HG03521 (cell line): Measurements from ENCODE around the gene MOCOS.
"Not testable (repeated sequence)": the region's sequence is repeated elsewhere in the genome, so short reads cannot be mapped to it uniquely, and the experiment has no call there.

ENCODE experiments used
- ATAC-seq: cut with Tn5 transposase; IDR thresholded peaks from one replicate; pipeline ENCODE4 v1.9.1; 2021; ENCODE audit warnings: mild to moderate bottlenecking, moderate library complexity; ENCODE audit not compliant: unreplicated experiment

The MOCOS gene, protein sequence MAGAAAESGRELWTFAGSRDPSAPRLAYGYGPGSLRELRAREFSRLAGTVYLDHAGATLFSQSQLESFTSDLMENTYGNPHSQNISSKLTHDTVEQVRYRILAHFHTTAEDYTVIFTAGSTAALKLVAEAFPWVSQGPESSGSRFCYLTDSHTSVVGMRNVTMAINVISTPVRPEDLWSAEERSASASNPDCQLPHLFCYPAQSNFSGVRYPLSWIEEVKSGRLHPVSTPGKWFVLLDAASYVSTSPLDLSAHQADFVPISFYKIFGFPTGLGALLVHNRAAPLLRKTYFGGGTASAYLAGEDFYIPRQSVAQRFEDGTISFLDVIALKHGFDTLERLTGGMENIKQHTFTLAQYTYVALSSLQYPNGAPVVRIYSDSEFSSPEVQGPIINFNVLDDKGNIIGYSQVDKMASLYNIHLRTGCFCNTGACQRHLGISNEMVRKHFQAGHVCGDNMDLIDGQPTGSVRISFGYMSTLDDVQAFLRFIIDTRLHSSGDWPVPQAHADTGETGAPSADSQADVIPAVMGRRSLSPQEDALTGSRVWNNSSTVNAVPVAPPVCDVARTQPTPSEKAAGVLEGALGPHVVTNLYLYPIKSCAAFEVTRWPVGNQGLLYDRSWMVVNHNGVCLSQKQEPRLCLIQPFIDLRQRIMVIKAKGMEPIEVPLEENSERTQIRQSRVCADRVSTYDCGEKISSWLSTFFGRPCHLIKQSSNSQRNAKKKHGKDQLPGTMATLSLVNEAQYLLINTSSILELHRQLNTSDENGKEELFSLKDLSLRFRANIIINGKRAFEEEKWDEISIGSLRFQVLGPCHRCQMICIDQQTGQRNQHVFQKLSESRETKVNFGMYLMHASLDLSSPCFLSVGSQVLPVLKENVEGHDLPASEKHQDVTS

DNA sequence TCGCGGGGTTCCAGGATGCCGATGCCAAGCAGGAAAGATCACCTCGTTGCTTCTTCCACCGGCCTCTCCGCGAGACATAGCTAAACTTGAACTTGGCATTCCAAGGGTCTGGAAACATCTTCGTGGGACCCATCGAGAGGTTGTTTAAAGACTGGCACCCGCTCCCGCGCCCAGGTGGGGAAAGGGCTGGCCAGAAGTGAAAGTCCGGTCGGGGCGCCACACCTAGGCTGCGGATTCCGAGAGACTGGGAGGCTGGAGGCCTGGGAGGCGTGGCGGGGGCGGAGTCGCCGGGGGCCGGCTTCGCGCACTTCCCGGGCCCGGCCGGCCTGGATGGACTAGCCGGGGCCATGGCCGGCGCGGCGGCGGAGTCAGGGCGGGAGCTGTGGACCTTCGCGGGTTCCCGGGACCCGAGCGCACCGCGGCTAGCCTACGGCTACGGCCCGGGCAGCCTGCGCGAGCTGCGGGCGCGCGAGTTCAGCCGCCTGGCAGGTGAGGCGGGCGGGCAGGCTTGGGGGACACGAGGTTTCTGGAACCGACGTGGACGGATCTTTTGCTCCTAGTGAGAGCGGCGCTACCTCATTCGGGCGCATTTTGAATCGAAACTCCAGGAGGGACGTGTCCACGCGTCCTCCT lies at the start of gene MOCOS:
Gene MOCOS, plus strand, starts transcription at position 305 of the 633 bp plus-strand sequence. Its CDS starts 43 bp downstream, at position 348.
- ATAC-seq = peak; percentile 69

DNA sequence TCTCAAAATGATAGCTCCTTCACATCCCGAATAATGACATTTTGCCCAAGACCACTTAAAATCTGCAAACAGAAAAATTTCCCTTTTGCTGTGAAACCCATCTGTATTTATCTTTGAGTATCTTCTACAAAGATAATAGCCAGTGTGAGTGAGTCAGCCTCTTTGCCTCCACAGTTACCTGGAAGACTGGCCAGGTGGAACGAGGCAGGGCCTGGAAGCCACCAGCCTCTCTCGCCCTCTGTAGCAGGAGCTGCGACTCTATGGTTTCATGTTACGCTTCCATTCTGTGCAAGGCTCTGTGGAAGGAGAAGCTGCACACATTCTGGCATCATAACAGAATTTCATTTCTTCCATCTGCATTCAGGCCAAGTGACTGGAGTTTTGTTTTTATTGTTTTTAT lies 48.1 kb upstream of the MOCOS start:
- no peak for ATAC-seq

DNA sequence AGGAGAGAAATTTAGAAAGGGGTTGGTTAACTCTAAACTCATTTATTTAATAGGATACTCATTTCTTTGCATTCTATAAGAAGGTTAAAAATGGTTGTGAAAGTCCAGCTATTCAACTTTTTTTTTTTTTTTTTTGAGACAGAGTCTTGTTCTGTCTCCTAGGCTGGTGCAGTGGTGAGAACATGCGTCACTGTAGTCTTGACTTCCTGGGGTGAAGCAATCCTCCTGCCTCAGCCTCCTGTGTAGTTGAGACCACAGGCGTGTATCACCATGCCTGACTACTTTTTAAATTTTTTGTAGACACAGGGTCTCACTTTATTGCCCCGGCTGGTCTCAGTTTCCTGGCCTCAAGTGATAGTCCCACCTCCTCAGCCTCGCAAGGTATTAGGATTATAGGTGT lies 45.7 kb upstream of the MOCOS start:
- ATAC-seq = no peak

DNA sequence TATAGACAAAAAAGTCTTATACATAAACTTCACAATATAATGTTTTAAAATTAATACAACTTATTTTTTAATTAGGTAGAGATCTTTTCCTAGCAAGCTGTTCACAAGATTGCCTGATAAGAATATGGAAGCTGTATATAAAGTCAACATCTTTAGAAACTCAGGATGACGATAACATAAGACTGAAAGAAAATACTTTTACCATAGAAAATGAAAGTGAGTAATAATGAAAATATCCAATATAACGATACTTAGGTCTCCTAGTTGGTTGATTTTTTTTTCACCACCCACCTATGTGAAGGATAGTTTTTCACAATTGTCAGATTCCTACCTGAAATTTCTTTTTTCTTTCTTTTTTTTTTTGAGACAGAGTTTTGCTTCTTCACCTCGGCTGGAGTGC lies 44.5 kb upstream of the MOCOS start:
- no peak for ATAC-seq

DNA sequence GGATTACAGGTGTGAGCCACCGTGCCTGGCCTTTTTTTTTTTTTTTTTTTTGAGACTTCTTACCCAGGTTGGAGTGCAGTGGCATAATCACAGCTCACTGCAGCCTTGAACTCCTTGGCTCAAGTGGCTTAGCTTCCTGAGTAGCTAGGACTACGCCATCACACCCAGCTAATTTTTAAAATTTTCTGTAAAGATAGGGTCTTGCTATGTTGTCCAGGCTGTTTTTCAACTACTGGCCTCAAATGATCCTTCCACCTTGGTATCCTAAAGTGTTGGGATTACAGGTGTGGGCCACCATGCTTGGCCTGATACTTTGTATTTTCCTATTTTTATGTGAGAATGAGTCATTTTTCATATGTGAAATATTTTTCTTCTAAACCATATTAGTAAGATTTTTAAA lies 43.9 kb upstream of the MOCOS start:
- no peak for ATAC-seq

DNA sequence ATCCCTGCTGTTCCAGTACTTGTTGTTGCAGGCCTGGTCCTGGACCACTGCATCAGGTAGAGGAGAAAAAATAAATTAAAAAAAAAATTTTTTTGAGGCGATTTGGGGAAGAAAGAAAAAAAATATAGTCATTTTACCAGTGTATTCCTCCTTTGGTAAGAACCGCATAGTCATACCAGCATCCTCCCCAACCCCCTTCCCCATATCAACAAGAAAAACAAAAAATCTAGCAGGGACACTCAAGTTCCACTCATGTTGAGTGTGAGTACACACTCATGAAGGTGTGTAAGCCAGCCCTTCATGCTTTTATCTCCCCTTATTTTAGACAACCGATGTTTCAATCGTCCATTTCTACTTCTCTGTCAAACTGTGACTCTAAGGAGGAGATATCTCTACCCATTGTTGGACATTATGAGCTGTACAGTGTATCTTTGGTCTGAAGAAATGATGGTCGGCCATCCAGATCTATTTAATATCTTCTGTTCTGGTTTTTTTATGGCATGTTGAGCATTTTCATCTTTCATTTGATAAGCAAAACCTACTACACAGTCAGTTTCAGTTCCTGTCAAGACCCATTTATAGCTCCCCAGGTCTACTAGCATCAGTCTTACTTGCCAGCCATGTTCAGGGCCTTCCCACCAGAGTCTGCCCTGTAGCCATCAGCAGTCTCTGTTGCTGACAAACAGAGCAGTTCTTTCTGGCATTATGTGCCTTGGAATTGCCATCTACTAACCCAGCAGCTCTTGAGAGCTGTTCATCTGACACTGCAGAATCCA lies 37.6 kb upstream of the MOCOS start:
- ATAC-seq = peak; percentile 96

DNA sequence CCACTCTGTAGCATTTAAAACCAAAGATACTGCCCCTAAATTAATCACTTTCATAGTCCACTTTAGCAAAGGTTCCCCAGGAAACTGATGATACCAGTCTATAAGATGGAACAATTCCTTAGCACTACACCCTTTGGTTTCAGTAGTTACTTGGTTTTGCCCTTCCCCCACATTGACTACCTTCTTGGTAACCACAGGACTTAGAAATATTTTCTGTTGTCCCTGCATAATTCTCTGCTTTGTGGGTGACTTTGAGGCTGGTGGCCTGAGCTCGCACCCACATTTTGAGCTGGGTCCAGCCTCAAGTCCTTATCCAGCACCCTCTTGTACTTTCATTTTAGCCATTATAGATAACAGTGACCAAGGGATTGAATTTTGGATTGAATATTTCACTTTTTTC lies 34.5 kb upstream of the MOCOS start:
- no peak for ATAC-seq

DNA sequence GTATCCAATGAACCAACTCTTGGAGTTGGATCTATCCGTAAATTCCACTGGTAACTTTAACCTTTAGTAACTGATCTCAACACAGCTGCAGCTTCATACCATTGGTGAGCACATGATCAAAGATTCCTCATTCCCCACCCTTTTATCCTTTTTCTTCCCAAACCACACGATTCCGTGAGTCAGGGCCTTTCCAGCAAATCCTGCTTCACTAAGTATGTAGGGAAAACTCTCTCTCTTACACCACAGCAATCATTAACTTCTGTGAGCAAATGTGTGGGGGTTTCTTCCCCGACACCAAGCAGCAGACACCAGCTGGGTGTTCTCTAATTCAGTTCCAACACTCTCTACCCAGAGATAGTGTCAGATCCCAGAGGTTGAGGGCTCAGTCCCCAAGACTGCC lies 34.1 kb upstream of the MOCOS start:
- ATAC-seq = no peak

DNA sequence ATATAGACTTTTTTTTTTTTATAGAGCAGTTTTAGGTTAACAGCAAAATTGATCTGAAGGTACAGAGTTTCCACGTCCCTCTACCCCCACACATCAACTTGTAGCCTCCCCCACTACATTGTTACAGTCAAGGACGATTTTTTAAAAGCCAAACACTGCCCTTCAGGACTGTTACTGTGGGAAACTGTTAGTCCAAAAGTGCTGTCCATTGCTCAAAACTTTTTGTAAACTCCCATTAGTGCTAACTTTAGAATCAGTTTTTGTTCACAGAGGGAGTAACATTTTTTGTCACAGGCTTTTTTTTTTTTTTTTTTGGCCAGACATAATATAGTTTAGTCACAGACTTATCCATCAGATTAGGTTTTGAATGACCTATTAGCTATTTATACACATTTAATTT lies 33.5 kb upstream of the MOCOS start:
- no peak for ATAC-seq

DNA sequence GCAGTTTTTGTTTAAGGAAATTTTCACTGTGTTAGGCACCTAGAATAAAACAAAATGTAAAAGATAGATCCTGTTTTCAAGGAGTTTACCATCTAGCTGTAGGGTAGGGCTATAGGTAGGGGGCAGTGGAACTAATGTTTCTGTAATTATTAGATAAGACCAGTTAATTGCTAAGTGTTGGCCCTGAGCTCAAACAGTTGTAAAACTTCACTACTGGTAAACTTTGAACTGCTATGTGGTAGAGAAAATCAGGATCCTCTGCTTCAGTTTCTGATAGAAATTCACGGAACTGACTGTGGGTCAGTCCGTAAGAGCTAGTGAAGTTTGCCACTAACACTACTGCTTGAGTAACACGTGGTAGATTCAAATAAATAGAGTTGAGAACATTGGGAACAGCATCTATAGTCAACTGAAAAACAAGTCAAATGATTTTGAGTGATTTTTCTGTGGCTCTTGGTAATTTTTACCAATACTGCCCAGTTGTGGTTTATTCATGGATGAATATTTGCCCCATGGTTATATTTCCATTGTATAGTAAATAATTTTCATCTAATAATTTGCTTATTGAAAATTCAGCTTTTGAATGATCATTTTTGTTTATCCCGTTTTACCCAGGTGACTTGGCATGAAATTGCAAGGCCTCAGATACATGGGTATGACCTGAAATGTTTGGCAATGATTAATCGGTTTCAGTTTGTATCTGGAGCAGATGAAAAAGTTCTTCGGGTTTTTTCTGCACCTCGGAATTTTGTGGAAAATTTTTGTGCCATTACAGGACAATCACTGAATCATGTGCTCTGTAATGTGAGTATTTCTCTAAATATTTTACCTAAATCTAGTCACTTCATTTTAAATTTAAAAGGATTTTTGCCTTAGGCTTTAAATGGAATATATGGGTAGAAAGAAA lies 31.2 kb upstream of the MOCOS start:
- ATAC-seq = no peak

DNA sequence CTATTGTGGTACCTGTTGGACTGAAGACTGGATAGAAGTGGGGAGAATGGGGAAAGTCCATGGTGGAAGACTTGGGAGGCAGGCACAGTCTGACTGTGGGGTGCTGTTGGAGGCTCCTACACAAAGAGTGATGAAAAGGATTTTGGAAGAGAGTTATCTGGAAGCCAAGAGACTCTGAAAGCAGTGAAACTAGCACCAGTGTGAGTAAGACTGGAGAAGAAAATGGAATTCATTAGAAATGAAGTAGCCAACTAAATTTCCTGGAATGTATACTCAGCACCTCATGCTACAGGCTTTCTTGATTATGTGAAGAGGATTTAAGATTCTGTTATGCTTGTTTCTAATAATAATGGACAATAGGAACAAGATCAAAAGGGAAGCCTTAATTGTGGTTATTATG lies 29.9 kb upstream of the MOCOS start:
- ATAC-seq = no peak

DNA sequence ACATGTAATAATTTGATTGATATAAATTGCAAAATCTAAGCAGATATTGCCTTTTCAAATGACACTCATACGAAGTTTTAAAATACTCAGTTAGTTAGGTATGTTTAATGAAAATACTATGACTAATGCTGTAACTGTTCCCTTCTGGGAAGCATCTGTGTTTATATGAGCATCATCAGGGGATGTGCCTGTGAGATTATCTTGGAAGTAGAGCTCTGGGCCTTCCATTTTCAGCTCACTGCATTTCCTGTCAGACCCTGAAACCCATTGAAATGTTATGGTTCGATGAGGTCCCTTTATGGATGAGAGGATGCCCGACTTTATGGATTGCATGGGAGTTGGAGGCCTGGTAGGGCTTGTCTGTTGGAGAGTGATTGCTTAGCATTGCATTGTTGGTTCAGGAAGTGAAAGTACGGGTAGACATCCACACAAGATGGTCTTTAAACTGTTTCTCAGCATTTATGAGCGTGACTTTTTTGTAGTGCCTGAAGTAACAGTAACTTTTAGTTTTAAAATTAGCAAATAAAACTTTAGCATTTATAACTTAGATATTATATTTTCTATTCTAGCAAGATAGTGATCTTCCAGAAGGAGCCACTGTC lies 28.9 kb upstream of the MOCOS start:
- ATAC-seq = no peak

DNA sequence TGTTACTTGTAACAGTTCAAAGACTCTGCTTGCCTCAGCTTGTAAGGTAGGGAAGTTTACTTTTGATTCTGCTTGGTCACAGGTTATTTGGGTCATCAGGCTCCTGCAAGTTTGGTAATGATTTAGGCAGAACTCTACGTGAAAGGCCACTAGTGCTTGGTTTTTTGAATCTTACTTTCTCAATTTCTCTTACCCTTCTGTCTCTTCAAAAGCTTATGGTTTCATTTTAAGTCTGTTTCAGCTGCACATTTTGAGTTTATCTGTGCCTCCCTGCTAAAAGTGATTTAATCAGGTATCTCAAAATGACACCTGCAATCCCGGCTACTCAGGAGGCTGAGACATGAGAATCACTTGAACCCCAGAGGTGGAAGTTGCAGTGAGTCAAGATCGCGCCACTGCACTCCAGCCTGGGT lies 26.3 kb upstream of the MOCOS start:
- ATAC-seq = no peak

DNA sequence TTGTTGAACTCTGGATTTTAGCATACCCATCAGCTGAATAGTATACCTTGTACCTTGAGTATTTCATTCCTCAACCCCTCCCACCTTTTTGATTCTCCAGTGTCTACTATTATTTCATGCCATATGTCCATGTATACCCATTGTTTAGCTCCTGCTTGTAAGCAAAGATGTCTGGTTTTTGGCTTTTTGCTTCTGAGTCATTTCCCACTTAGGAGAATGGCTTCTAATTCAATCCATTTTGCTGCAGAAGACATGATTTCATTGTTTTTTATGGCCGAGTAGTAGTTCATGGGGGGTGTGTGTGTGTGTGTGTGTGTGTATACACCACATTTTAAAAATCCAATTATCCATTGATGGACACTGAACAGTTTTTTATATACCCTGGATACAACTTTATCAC lies 24.3 kb upstream of the MOCOS start:
- ATAC-seq = no peak

DNA sequence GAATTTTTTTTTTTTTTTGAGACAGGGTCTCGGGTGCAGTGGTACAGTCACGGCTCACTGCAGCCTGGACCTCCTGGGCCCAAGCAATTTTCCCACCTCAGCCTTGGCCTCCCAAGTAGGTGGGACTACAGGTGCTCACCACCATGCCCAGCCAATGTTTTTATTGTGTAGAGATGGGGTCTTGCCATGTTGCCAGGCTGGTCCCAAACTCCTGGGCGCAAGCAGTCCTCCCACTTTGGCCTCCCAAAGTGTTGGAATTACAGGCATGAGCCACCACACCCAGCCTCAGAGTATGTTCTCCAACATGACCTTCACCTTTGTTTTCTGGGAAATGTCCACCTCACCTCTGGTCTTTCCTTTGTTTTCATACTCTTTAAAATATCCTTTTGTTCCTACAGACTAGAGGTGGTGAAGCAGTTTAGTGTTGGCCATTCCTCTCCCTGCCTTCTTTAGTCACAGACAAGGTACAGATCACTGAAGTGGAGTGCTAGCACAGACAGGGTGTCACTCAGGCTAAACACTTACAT lies 19.5 kb upstream of the MOCOS start:
- ATAC-seq = no peak

DNA sequence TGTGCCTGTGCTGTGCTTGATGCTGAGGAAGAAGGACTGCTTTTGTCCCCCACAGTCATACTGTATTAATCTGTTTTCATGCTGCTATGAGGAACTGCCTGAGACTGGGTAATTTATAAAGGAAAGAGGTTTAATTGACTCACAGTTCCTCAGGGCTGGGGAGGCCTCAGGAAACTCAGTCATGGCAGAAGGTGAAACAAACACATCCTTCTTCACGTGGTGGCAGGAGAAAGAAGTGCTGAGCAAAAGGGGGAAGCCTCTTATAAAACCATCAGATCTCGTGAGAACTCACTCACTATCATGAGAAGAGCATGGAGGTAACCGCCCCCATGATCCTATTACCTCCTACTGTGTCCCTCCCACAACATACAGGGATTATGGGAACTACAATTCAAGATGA lies 19.0 kb upstream of the MOCOS start:
- ATAC-seq = not testable (repeated sequence)

DNA sequence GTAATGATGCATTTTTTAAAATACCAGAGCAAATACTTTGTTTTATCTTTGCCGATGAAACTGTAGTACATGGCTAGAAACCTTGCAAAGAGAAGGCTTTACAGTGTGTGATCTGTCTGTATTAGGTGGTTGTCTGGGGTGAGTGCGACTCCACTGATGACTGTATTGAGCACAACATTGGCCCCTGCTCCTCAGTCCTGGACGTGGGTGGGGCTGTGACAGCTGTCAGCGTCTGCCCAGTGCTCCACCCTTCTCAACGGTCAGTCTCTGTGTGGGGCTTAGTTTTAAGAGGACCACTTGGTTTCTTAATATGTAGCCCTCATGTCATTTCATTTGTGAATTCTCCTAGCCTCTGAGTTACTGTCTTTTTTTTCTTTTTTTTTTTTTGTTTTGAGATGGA lies 17.4 kb upstream of the MOCOS start:
- no peak for ATAC-seq

DNA sequence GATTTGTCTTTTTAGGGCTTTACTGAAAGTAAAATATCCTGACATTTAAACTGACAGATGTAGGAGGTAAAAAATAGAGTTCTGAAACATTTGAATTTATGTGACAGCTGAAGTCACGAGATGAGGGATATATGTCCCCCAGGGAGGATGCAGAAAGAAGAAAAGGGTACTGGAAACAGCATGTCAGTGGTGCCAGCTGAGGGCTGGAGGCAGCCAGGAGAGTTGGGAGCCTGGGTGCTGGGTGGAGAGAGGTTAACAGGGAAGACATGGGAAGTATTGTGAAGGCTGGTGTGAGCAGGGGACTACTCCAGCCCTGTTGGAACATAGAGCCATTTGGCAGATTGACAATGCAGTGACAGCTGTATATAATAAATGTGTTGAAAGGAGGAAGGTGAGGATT lies 11.8 kb upstream of the MOCOS start:
- no peak for ATAC-seq

DNA sequence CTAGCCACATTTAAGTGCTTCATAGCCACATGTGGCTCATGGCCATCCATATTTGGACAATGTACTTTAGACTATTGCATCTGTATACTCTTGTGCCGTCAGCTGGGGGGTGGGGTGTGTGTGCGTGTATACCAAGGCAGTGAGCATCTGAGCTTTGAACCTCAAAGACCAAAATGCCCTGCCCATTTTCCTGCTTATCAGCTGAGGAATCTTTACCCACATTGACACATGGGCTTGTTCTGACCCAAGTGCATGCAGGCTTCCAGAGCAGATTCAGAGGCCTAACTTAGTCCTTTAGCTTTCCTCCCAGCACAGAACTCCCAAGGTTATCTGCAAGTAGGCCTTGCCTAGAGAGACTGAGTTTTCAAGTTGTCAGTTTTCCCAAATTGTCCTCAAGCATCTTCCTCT lies 11.1 kb upstream of the MOCOS start:
- ATAC-seq = no peak
